Heart left ventricle (tissue), 13 donors: ENCODE data around the gene TPST1.

ENCODE experiments used
- CTCF ChIP-seq, 12 donors: fragments of 200-600 bp; sonication (generic) in 4 of 12; IDR thresholded peaks; one replicate each; pipeline versions ENCODE4 v1.5.0 to v1.8.0; 2018 to 2022; ENCODE audit warnings: antibody characterized with exemption in 12 of 12, mild to moderate bottlenecking in 5 of 12
- POLR2A ChIP-seq, 2 donors: fragments of 450-650 bp; IDR thresholded peaks; one replicate each; pipeline ENCODE4 v1.6.1; 2017; ENCODE audit warnings: antibody characterized with exemption in 2 of 2, mild to moderate bottlenecking in 2 of 2, moderate library complexity in 2 of 2
- donor health status: ischemic (EF 13 %, LVEDD 7.1; RV severe dilation, severe dysfunction).
- donor health status: DM: no; HTN: yes; CAD: no.
- donor health status: DM: no; HTN: no; CAD: no.
- donor health status: ischemic (EF 25% LVEDD 6.9; RV normal size, moderate dysfunction).
- donor health status: ischemic (EF 25% LVEDD 5.7; RV mildly dilated, moderate dysfunction).
- donor health status: ischemic (EF 35%, LVEDD 5.7; RV mildly dilated, moderate dysfunction).
- donor health status: nonischemic (EF 11% LVEDD 7.7; RV severe dilation, severe dysfunction).
- donor health status: DM: yes; HTN: yes; CAD: no.
- donor health status: PGD.
- donor health status: ischemic (EF 29% LVEDD 5.4; RV normal size, mild dysfunction).
- donor health status: nonischemic (EF 23%, LVEDD 6.1; RV moderate dilation, normal function).

GRCh38 chr7:66283003-66283920, 78.1 kb downstream of the TPST1 start:
- TF ChIP-seq CTCF (IDR thresholded peaks at IDR 0.05): no peak
- no peak for TF ChIP-seq POLR2A (IDR thresholded peaks at IDR 0.05)
